Body of pancreas (tissue), 4 donors: Measurements from ENCODE around the gene ARRB2. TPM values are rescaled to one million over a fixed set of nuclear protein-coding genes. Genes with fewer than 3 reads are reported as not detected.
A peak's percentile ranks its signal among the peaks of the same experiment; 100 is the strongest.

Experiments used
- ATAC-seq: fragments of 150-250 bp; one replicate; pipeline ENCODE4 v1.9.1; 2016
- DNase-seq, 4 donors: peaks; one replicate each; pipeline ENCODE4 v3.0.0-alpha.2; 2019
- H3K27ac ChIP-seq, 4 donors: fragments of 200-600 bp; sonication (generic); 1 replicate in 3 of 4; 2 replicates in 1 of 4; pipeline versions ENCODE4 v1.5.1 to v1.6.1; 2016 to 2019; ENCODE audit warnings: mild to moderate bottlenecking in 1 of 4, mixed read lengths in 1 of 4, moderate library complexity in 1 of 4
- H3K27me3 ChIP-seq, 2 donors: fragments of 200-600 bp; sonication (generic); one replicate each; pipeline ENCODE4 v1.6.0; 2016; ENCODE audit warnings: mild to moderate bottlenecking in 1 of 2
- H3K36me3 ChIP-seq, 2 donors: fragments of 200-600 bp; sonication (generic); replicated peaks in 1 of 2; 2 replicates each; pipeline ENCODE4 v1.5.1; 2016; ENCODE audit warnings: low read depth in 2 of 2; ENCODE audit not compliant: insufficient read depth in 1 of 2
- H3K4me1 ChIP-seq: fragments of 200-600 bp; sonication (generic); one replicate; pipeline ENCODE4 v1.6.0; 2016
- H3K4me3 ChIP-seq, 2 donors: fragments of 200-600 bp; sonication (generic); 1 replicate in 1 of 2; 2 replicates in 1 of 2; pipeline ENCODE4 v1.5.1; 2016 to 2019
- H3K9me3 ChIP-seq, 3 donors: fragments of 200-600 bp; sonication (generic); 1 replicate in 2 of 3; 2 replicates in 1 of 3; pipeline ENCODE4 v1.5.1; 2016
- CTCF ChIP-seq, 7 experiments: fragments of 450-650 bp in 4 of 7; fragments of 200-600 bp in 3 of 7; sonication (generic) in 3 of 7; IDR thresholded peaks; one replicate each; pipeline ENCODE4 v1.5.1; 2016 to 2019; ENCODE audit warnings: antibody characterized with exemption in 7 of 7
- POLR2A ChIP-seq, 3 donors: fragments of 450-650 bp; IDR thresholded peaks; one replicate each; pipeline ENCODE4 v1.6.1; 2016; ENCODE audit warnings: antibody characterized with exemption in 3 of 3, mild to moderate bottlenecking in 2 of 3
- WGBS, 2 donors: methylation state at CpG; one replicate each; pipeline ENCODE4 v1.1.5; 2017; 5-methylcytosine and 5-hydroxymethylcytosine counted together
- intact Hi-C: fragments of 100-400 bp; cut with DNase I; formaldehyde crosslinking; loops from one replicate; pipeline ENCODE4 v1.15.1; 2023
- total RNA-seq, 2 donors: library from RNA; depleted of rRNA; stranded (reverse); fragments of >200 nt; gene quantifications; one replicate each; pipeline ENCODE4 v1.1.0, GENCODE V29; 2016

The ARRB2 gene
- total RNA-seq, 2 donors from 2014 or later, result 12.5 to 13.2 TPM

DNA sequence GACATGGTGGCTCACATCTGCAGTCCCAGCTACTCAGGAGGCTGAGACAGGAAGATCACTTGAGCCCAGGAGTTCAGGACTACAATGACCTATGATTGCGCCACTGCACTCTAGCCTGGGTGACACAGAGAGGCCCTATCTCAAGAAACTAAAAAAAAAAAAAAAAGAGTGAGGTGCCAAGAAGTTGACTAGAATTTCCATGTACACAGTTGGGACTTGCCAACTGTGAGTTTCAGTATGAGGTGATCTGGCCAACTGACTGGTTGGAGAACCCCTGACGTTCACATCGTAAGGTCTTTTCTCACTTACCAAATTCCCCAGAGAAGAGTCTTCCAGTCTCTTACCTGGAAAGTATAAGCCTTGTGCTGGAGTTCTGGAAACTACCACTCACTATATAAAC is 17.7 kb downstream of the ARRB2 start:
- H3K4me1 ChIP-seq, result peaks cover 35% of the 10 kb centered on the region
- ATAC-seq (peak; percentile 33), DNase-seq (peak; percentile 63 to 83 (median 76))
- no peak overlapping the region for H3K4me3 ChIP-seq
- intact Hi-C loops, result no loop called here
- H3K27ac ChIP-seq, result peak overlapping the region; percentile 39 to 71 (median 68)
- peak in 1 of 3 donors; percentile 26 for TF ChIP-seq POLR2A (IDR thresholded peaks at IDR 0.05)
- TF ChIP-seq CTCF (IDR thresholded peaks at IDR 0.05), result no peak
- no peaks in the 10 kb centered on the region for H3K27me3 ChIP-seq
- WGBS, 2 donors, result 23 to 35% methylated on average over 3 of the region's 3 CpGs
- no peaks in the 10 kb centered on the region for H3K9me3 ChIP-seq
- H3K36me3 ChIP-seq, result no peaks in the 10 kb centered on the region

GRCh38 chr17:4733073-4733531 is 22.7 kb downstream of the ARRB2 start:
- H3K9me3 ChIP-seq, result no peaks in the 10 kb centered on the region
- TF ChIP-seq CTCF (IDR thresholded peaks at IDR 0.05), result peak in 1 of 7 experiments; percentile 36
- no peak for TF ChIP-seq POLR2A (IDR thresholded peaks at IDR 0.05)
- ATAC-seq (no peak), DNase-seq (peak in 1 of 4 donors; percentile 68)
- 72 to 83% methylated on average over 6 of the region's 6 CpGs for WGBS, 2 donors
- H3K4me3 ChIP-seq, result no peak overlapping the region
- H3K27ac ChIP-seq, result peak overlapping the region in 1 of 4 donors; percentile 67
- H3K4me1 ChIP-seq, result peaks cover 29% of the 10 kb centered on the region
- intact Hi-C loops, result loop anchor here (5.0 kb wide), 1 partner anchor 54 kb away; the partner anchor contains the start of genes GLTPD2 and VMO1
- no peaks in the 10 kb centered on the region for H3K27me3 ChIP-seq
- no peaks in the 10 kb centered on the region for H3K36me3 ChIP-seq

DNA sequence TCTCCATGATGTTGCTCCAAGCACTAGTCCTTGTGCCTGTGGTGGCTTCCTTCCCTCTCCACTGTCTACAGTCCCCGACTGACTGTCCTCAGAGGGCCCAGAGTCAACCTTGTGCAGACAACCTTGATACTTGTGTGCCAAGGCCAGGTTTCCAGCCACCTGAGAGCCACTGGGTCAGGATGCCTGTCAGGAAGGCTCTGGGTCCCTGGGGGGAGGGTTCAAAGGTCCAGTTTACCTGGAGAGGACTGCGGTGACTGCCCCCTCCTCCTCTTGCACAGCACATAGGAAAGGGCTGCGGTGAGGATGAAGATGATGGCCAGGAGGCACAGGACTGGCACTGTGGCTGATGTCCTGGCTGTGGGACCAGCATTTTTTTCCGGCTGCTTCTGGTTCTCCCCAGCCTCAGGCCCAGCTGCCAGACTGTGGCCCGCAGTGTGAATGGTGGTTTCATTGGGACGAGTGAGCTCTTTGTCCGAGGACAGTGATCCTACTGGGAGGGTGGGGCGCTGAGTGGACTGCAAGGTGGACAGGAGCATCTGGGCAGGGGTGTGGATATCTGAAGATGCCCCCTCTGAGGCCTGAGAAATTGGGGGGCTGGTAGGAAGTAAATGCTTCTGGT is 24.5 kb downstream of the ARRB2 start:
- H3K4me3 ChIP-seq, result no peak overlapping the region
- TF ChIP-seq CTCF (IDR thresholded peaks at IDR 0.05) (no peak), POLR2A (IDR thresholded peaks at IDR 0.05) (no peak)
- ATAC-seq, result no peak
- peak overlapping the region in 1 of 4 donors; percentile 61 for H3K27ac ChIP-seq
- peaks cover 34% of the 10 kb centered on the region for H3K4me1 ChIP-seq
- intact Hi-C loops, result loop anchor here (5.0 kb wide), 1 partner anchor 52 kb away; the partner anchor contains the start of genes GLTPD2 and VMO1
- 76 to 83% methylated on average over 5 to 8 of the region's 8 CpGs for WGBS, 2 donors
- DNase-seq, result no peak
- no peaks in the 10 kb centered on the region for H3K36me3 ChIP-seq
- H3K27me3 ChIP-seq, result no peaks in the 10 kb centered on the region
- H3K9me3 ChIP-seq, result no peaks in the 10 kb centered on the region

GRCh38 chr17:4735876-4736651 is 25.6 kb downstream of the ARRB2 start:
- Histone ChIP-seq H3K27ac (peak overlapping the region in 2 of 4 donors; percentile 34 to 61), H3K9me3 (no peaks in the 10 kb centered on the region), H3K27me3 (no peaks in the 10 kb centered on the region), H3K4me1 (peaks cover 28% of the 10 kb centered on the region), H3K36me3 (no peaks in the 10 kb centered on the region), H3K4me3 (no peak overlapping the region)
- 67 to 75% methylated on average over 9 of the region's 9 CpGs for WGBS, 2 donors
- peak in 1 of 3 donors; percentile 40 for TF ChIP-seq POLR2A (IDR thresholded peaks at IDR 0.05)
- no peak for TF ChIP-seq CTCF (IDR thresholded peaks at IDR 0.05)
- intact Hi-C loops, result no loop called here
- DNase-seq (peak in 1 of 4 donors; percentile 75), ATAC-seq (no peak)
